A549 (cell line): ENCODE results near the gene CFAP61.

ENCODE experiments used
- BHLHE40 ChIP-seq: IDR thresholded peaks from 2 replicates; pipeline ENCODE4 v1.6.1; 2012; ENCODE audit warnings: low read depth, low read length, inconsistent platforms
- CHD2 ChIP-seq: fragments of 150-350 bp; IDR thresholded peaks from 2 replicates; pipeline ENCODE4 v1.6.1; 2014; ENCODE audit warnings: low read length; ENCODE audit not compliant: partially characterized antibody
- EP300 ChIP-seq, 2 experiments: fragments of >200 bp; sonication (Bioruptor Twin); formaldehyde crosslinking; IDR thresholded peaks; 2 replicates in 1 of 2; 3 replicates in 1 of 2; pipeline ENCODE4 v1.6.1; 2016 to 2017
- JUNB ChIP-seq: fragments of >200 bp; sonication (Bioruptor Twin); formaldehyde crosslinking; IDR thresholded peaks from 2 replicates; pipeline ENCODE4 v1.6.1; 2016
- MYC ChIP-seq: IDR thresholded peaks from 2 replicates; pipeline ENCODE4 v1.6.1; 2012; ENCODE audit warnings: mild to moderate bottlenecking, inconsistent platforms, low read length, improper control_type of control experiment, borderline replicate concordance
- POLR2A ChIP-seq: IDR thresholded peaks from 2 replicates; pipeline ENCODE4 v1.6.1; 2012; ENCODE audit warnings: mild to moderate bottlenecking, low read length
- TFCP2L1 ChIP-seq: fragments of 250-450 bp; sonication (Bioruptor Pico); IDR thresholded peaks from 2 replicates; pipeline ENCODE4 v1.5.0; 2021; ENCODE audit warnings: mild to moderate bottlenecking
- ZC3H11A ChIP-seq: fragments of 450-650 bp; IDR thresholded peaks from 2 replicates; pipeline ENCODE4 v1.6.1; 2014; ENCODE audit warnings: antibody characterized with exemption, mild to moderate bottlenecking
- ZSCAN20 ChIP-seq: fragments of 250-450 bp; sonication (Bioruptor Pico); IDR thresholded peaks from 2 replicates; pipeline ENCODE4 v1.8.0; 2022; ENCODE audit warnings: mild to moderate bottlenecking, moderate library complexity
- TF ChIP-seq, protein P1 (sequence below): IDR thresholded peaks from 2 replicates; pipeline ENCODE4 v1.6.1; 2012
- TF ChIP-seq, protein P2 (sequence below): fragments of >200 bp; sonication (Bioruptor Twin); formaldehyde crosslinking; IDR thresholded peaks from 3 replicates; pipeline ENCODE4 v1.5.1; 2016
- TF ChIP-seq, protein P3 (sequence below): fragments of >200 bp; sonication (Bioruptor Twin); formaldehyde crosslinking; IDR thresholded peaks from 3 replicates; pipeline ENCODE4 v1.6.1; 2016

GRCh38 chr20:20360464-20360863 is 308.1 kb downstream of the CFAP61 start:
- TF ChIP-seq, protein P1, sequence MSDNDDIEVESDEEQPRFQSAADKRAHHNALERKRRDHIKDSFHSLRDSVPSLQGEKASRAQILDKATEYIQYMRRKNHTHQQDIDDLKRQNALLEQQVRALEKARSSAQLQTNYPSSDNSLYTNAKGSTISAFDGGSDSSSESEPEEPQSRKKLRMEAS = no peak
- TF ChIP-seq EP300 (IDR thresholded peaks at IDR 0.05) (no peak), TFCP2L1 (CRISPR knock-in tag) (no peak), CHD2 (no peak), POLR2A (no peak), ZSCAN20 (CRISPR knock-in tag) (no peak), JUNB (no peak), MYC (no peak), BHLHE40 (no peak), ZC3H11A (no peak)
- TF ChIP-seq, protein P2, sequence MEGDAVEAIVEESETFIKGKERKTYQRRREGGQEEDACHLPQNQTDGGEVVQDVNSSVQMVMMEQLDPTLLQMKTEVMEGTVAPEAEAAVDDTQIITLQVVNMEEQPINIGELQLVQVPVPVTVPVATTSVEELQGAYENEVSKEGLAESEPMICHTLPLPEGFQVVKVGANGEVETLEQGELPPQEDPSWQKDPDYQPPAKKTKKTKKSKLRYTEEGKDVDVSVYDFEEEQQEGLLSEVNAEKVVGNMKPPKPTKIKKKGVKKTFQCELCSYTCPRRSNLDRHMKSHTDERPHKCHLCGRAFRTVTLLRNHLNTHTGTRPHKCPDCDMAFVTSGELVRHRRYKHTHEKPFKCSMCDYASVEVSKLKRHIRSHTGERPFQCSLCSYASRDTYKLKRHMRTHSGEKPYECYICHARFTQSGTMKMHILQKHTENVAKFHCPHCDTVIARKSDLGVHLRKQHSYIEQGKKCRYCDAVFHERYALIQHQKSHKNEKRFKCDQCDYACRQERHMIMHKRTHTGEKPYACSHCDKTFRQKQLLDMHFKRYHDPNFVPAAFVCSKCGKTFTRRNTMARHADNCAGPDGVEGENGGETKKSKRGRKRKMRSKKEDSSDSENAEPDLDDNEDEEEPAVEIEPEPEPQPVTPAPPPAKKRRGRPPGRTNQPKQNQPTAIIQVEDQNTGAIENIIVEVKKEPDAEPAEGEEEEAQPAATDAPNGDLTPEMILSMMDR = peak; percentile 75
- TF ChIP-seq, protein P3, sequence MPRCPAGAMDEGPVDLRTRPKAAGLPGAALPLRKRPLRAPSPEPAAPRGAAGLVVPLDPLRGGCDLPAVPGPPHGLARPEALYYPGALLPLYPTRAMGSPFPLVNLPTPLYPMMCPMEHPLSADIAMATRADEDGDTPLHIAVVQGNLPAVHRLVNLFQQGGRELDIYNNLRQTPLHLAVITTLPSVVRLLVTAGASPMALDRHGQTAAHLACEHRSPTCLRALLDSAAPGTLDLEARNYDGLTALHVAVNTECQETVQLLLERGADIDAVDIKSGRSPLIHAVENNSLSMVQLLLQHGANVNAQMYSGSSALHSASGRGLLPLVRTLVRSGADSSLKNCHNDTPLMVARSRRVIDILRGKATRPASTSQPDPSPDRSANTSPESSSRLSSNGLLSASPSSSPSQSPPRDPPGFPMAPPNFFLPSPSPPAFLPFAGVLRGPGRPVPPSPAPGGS = no peak
